Hepatocyte (in vitro differentiated cells): ENCODE results near the gene UGT1A10. TPM values are rescaled to one million over a fixed set of nuclear protein-coding genes. Genes with fewer than 3 reads are reported as not detected.

Experiments
- DNase-seq: peaks from one replicate; pipeline ENCODE4 v3.0.0-alpha.2; 2016; ENCODE audit warnings: low spot score
- H2AFZ ChIP-seq: fragments of 200-600 bp; sonication (generic); 2 replicates; pipeline ENCODE4 v1.6.0; 2016; ENCODE audit warnings: antibody characterized with exemption, mild to moderate bottlenecking
- H3K27ac ChIP-seq: fragments of 200-600 bp; sonication (generic); 2 replicates; pipeline ENCODE4 v1.5.1; 2016; ENCODE audit warnings: mild to moderate bottlenecking
- H3K27me3 ChIP-seq: fragments of 200-600 bp; sonication (generic); 2 replicates; pipeline ENCODE4 v1.6.1; 2016
- H3K36me3 ChIP-seq: fragments of 200-600 bp; sonication (generic); replicated peaks from 2 replicates; pipeline ENCODE4 v1.5.1; 2016; ENCODE audit warnings: low read depth; ENCODE audit not compliant: insufficient read depth
- H3K4me1 ChIP-seq: fragments of 200-600 bp; sonication (generic); 2 replicates; pipeline ENCODE4 v1.5.1; 2016; ENCODE audit warnings: mild to moderate bottlenecking, moderate library complexity; ENCODE audit not compliant: insufficient read depth
- H3K4me2 ChIP-seq: fragments of 200-600 bp; sonication (generic); 2 replicates; pipeline ENCODE4 v1.6.0; 2016
- H3K4me3 ChIP-seq: fragments of 200-600 bp; sonication (generic); 2 replicates; pipeline ENCODE4 v1.5.1; 2016; ENCODE audit warnings: mild to moderate bottlenecking
- H3K79me2 ChIP-seq: fragments of 200-600 bp; sonication (generic); 2 replicates; pipeline ENCODE4 v1.6.0; 2017; ENCODE audit warnings: mild to moderate bottlenecking
- H3K9me2 ChIP-seq: fragments of 200-600 bp; sonication (generic); replicated peaks from 2 replicates; pipeline ENCODE4 v1.6.0; 2017; ENCODE audit warnings: mild to moderate bottlenecking; ENCODE audit not compliant: insufficient read depth
- H3K9me3 ChIP-seq: fragments of 200-600 bp; sonication (generic); 2 replicates; pipeline ENCODE4 v1.5.1; 2016; ENCODE audit warnings: low read depth, mild to moderate bottlenecking
- H4K20me1 ChIP-seq: fragments of 200-600 bp; sonication (generic); 2 replicates; pipeline ENCODE4 v1.6.0; 2016; ENCODE audit warnings: mild to moderate bottlenecking; ENCODE audit not compliant: insufficient read depth, poor library complexity, severe bottlenecking
- EZH2 ChIP-seq: fragments of 200-600 bp; sonication (generic); IDR thresholded peaks from 2 replicates; pipeline ENCODE4 v1.6.1; 2016; ENCODE audit warnings: antibody characterized with exemption, mild to moderate bottlenecking, borderline replicate concordance
- EZH2phosphoT487 ChIP-seq: fragments of 200-600 bp; sonication (generic); IDR thresholded peaks from one replicate; pipeline ENCODE4 v1.6.1; 2018; ENCODE audit warnings: antibody characterized with exemption, mild to moderate bottlenecking, low read depth, moderate library complexity; ENCODE audit not compliant: unreplicated experiment, severe bottlenecking
- WGBS: methylation state at CpG from one replicate; pipeline ENCODE4 v1.1.6; 2016; ENCODE audit warnings: low lambda C conversion rate; ENCODE audit errors: missing lambda C conversion rate; 5-methylcytosine and 5-hydroxymethylcytosine counted together
- polyA plus RNA-seq: library from polyadenylated mRNA; unstranded; fragments of >200 nt; fragmentation: Nextera tagmentation; extraction: Ambion mirVana; gene quantifications from 2 replicates; pipeline ENCODE4 v1.2.1, GENCODE V29; 2016
- total RNA-seq: library from RNA; depleted of rRNA; stranded (reverse); fragments of >200 nt; gene quantifications from 2 replicates; pipeline ENCODE4 v1.2.3, GENCODE V29; 2014
- TF ChIP-seq, protein P1 (sequence below): fragments of 200-600 bp; sonication (generic); IDR thresholded peaks from 2 replicates; pipeline ENCODE4 v1.5.1; 2016; ENCODE audit warnings: antibody characterized with exemption, mild to moderate bottlenecking; ENCODE audit not compliant: poor library complexity

UGT1A10 gene
- total and polyA plus RNA-seq, 2 experiments from 2014 or later, result not detected

DNA sequence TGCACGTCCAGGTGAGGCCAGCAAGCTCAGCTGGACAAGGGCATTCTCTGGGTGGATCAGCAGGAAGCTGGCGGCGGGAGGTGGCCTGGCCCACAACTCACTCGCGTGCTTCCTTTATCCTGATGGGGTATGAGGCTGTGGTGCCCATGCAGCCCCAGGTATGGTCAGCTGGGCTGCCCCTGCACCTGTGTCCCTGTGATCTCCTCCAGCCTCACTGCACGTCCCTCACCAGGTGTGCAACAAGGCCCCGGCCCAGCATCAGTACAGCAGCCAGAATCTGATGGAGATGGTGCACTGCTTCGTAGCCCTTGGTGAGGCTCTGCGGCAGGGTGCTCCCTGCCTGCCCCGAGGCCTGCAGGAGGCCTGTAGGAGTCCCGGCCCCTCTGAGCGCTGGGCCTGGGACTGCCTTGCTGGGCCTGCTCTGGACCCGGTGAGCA lies 159.5 kb downstream of the UGT1A10 start:
- no peak for TF ChIP-seq EZH2phosphoT487
- Histone ChIP-seq H4K20me1 (no peaks in the 10 kb centered on the region), H3K9me2 (no peaks in the 10 kb centered on the region), H3K27ac (no peak overlapping the region), H3K9me3 (no peaks in the 10 kb centered on the region), H3K4me1 (no peaks in the 10 kb centered on the region), H2AFZ (no peak overlapping the region), H3K27me3 (no peaks in the 10 kb centered on the region), H3K79me2 (no peaks in the 10 kb centered on the region), H3K36me3 (no peaks in the 10 kb centered on the region), H3K4me3 (no peak overlapping the region), H3K4me2 (no peak overlapping the region)
- 95% methylated on average over 13 of the region's 13 CpGs for WGBS
- DNase-seq, result no peak

DNA sequence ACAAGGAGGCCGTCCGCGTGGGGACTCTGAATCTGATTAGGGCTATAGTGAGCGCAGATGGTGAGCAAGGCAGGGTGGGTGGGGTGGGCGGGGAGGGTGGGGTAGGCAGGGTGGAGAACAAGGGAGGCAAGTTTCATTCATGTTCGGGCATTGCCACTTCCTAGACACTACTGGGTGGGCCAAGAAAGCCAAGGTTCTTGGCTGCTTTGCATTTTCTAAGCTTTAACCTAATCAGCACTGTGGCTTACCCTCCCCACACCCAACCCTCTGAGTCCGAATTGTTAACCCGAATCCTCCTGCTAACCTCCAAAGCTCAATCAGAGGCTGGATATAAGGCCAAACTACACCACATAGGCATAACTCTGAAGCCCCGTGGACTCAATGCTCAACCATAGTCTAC lies 160.0 kb downstream of the UGT1A10 start:
- H4K20me1 ChIP-seq, result no peaks in the 10 kb centered on the region
- no peak overlapping the region for H3K27ac ChIP-seq
- no peak overlapping the region for H3K4me2 ChIP-seq
- TF ChIP-seq, protein P1, sequence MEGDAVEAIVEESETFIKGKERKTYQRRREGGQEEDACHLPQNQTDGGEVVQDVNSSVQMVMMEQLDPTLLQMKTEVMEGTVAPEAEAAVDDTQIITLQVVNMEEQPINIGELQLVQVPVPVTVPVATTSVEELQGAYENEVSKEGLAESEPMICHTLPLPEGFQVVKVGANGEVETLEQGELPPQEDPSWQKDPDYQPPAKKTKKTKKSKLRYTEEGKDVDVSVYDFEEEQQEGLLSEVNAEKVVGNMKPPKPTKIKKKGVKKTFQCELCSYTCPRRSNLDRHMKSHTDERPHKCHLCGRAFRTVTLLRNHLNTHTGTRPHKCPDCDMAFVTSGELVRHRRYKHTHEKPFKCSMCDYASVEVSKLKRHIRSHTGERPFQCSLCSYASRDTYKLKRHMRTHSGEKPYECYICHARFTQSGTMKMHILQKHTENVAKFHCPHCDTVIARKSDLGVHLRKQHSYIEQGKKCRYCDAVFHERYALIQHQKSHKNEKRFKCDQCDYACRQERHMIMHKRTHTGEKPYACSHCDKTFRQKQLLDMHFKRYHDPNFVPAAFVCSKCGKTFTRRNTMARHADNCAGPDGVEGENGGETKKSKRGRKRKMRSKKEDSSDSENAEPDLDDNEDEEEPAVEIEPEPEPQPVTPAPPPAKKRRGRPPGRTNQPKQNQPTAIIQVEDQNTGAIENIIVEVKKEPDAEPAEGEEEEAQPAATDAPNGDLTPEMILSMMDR, result no peak
- no peak for TF ChIP-seq EZH2phosphoT487
- TF ChIP-seq EZH2, result no peak
- no peak overlapping the region for H3K4me3 ChIP-seq
- no peaks in the 10 kb centered on the region for H3K9me3 ChIP-seq
- no peak for DNase-seq
- no peaks in the 10 kb centered on the region for H3K79me2 ChIP-seq
- no peaks in the 10 kb centered on the region for H3K4me1 ChIP-seq
- no peak overlapping the region for H2AFZ ChIP-seq
- H3K9me2 ChIP-seq, result no peaks in the 10 kb centered on the region
- 90% methylated on average over 9 of the region's 9 CpGs for WGBS
- H3K27me3 ChIP-seq, result no peaks in the 10 kb centered on the region
- H3K36me3 ChIP-seq, result no peaks in the 10 kb centered on the region

DNA sequence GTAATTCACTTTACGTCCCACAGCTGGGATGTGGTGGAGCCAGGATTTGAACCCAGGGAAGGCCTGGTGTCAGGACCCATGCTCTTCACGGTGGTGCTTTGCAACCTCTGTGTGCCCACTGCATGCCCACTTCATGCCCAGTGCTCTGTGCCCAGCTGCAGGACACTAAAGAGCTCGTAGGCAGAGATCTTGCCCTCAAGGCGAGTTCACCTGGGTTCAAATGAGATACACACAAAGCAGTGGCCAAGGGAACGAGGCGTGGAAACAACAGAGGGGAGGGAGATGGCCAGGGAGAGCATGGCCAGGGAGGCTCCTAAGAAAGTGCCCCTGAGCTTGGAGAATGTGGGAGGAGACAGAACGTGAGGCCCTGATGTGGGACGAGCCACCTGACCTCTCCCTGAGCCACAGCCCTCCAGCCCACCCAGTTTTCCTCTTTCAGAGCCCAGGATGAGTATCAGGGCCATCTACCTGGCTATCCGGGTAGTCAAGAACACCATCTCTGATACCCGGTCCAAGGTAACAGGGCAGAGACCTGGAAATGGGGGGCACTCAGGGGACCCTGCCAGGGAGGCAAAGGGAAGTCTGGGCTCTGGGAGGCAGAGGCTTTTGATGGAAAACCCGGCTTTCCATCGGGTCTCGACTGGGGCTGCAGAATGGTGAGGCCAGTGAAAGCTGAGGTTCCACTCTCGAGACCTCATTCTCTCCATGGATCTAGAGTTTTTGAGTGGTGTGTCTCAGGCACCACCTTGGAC lies 162.3 kb downstream of the UGT1A10 start:
- no peaks in the 10 kb centered on the region for H3K79me2 ChIP-seq
- H3K27ac ChIP-seq, result no peak overlapping the region
- H3K4me3 ChIP-seq, result no peak overlapping the region
- H3K4me1 ChIP-seq, result no peaks in the 10 kb centered on the region
- DNase-seq, result no peak
- WGBS, result 83% methylated on average over 14 of the region's 14 CpGs
- H4K20me1 ChIP-seq, result no peaks in the 10 kb centered on the region
- H3K27me3 ChIP-seq, result no peaks in the 10 kb centered on the region
- no peaks in the 10 kb centered on the region for H3K9me3 ChIP-seq
- no peaks in the 10 kb centered on the region for H3K36me3 ChIP-seq
- TF ChIP-seq EZH2 (no peak), EZH2phosphoT487 (no peak)
- TF ChIP-seq, protein P1, result no peak
- no peak overlapping the region for H2AFZ ChIP-seq
- no peak overlapping the region for H3K4me2 ChIP-seq
- H3K9me2 ChIP-seq, result no peaks in the 10 kb centered on the region

DNA sequence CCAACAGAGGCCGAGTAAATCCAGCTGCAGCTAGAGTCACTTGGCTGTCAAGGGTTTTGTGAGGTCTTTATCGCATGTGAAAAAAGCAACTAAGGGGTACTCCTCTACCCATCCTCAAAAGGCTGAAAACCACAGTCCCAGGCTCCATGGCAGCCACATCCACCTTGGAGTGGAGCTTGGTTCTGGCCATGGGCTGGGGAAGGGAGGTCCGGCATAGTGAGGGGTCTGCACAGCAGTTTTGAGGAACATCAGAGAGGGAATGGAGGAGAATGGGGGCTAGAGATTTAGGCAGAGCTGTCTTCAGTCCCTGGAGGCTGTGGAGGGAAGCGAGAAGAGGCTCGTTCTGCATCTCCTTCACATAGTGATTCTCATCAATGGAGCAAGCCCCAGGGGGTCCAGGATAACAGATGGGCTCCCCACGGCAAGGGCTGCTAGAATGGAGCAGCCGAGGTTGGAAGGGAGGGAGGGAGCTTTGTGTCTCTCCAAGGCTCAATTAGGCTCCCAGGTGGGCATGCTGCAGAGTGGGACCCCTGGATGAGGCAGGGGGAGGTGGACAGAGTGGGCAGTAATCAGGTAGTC lies 162.9 kb downstream of the UGT1A10 start:
- H3K27me3 ChIP-seq, result no peaks in the 10 kb centered on the region
- no peak overlapping the region for H3K4me2 ChIP-seq
- no peaks in the 10 kb centered on the region for H3K36me3 ChIP-seq
- no peak overlapping the region for H2AFZ ChIP-seq
- no peaks in the 10 kb centered on the region for H3K4me1 ChIP-seq
- H3K27ac ChIP-seq, result no peak overlapping the region
- no peak for DNase-seq
- TF ChIP-seq EZH2phosphoT487 (no peak), EZH2 (no peak)
- TF ChIP-seq, protein P1, result no peak
- no peaks in the 10 kb centered on the region for H4K20me1 ChIP-seq
- H3K4me3 ChIP-seq, result no peak overlapping the region
- WGBS, result 71% methylated on average over 7 of the region's 7 CpGs
- H3K9me2 ChIP-seq, result no peaks in the 10 kb centered on the region
- no peaks in the 10 kb centered on the region for H3K79me2 ChIP-seq
- H3K9me3 ChIP-seq, result no peaks in the 10 kb centered on the region
